ENCODE data around the gene VAC14. TPM values are rescaled to one million over a fixed set of nuclear protein-coding genes. Genes with fewer than 3 reads are reported as not detected.

VAC14 gene
- total RNA-seq = 28.6 and 33.5 TPM in 2 replicates

GRCh38 chr16:70800781-70801480, at the start of gene VAC14:
VAC14 (minus strand) TSS chr16:70801158; CDS start chr16:70800900, 258 bp downstream.

DNA sequence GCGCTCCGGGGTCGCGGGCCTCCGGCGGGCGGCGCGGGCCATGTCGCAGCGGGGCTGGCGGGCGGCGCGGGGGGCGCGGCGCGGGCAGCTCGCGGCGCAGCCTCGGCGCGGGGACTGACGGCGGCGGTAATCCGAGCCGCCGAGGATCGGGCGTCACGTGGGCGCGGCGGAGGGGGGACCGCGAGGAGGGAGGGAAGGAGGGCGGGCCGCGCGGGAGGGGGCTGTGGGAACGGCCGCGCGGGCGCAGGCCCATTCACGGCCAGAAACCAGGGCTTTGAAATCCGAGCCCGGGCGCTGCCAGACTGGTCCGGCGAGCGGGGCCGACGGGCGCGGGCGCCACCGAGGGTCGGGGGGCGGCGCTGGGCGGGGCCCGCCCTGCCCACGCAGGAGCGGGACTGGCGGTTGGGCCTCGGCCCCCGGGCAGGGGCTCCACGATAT, 115.0 kb downstream of the VAC14 start, which contains the start of gene MTSS2:
Gene MTSS2, minus strand, starts transcription at position 116 of the 438 bp plus-strand sequence. CDS start 262 bp downstream, outside the sequence.

GRCh38 chr16:70646260-70647241, 154.4 kb downstream of the VAC14 start, which contains the start of gene IL34:
IL34 (plus strand) TSS chr16:70646559; CDS start chr16:70646948, 389 bp downstream.

Other genes with a start within 250 kb of the VAC14 start
- gene IL34, start 154.6 kb downstream of the VAC14 start, total RNA-seq = 0.23 and 0.68 TPM in 2 replicates
- gene MTSS2, start 115.1 kb downstream of the VAC14 start, total RNA-seq = 37.2 and 37.9 TPM in 2 replicates

All from pericardium fibroblast (primary cell).